CD4-positive, alpha-beta T cell treated with Interferon gamma for 1 hour (primary cell): ENCODE measurements around the gene XPOT.
"Not testable (repeated sequence)": the region's sequence is repeated elsewhere in the genome, so short reads cannot be mapped to it uniquely, and the experiment has no call there.

Source experiments
- DNase-seq: peaks from one replicate; pipeline ENCODE4 v3.0.0-alpha.2; 2020

XPOT gene

GRCh38 chr12:64403707-64404469 lies at the start of gene XPOT:
Gene XPOT, plus strand, starts transcription at chr12:64404392. Its CDS starts 5,644 bp downstream, at chr12:64410036.
- DNase-seq: peak; percentile 95

GRCh38 chr12:64356209-64356608 lies 48.0 kb upstream of the XPOT start:
- not testable (repeated sequence) for DNase-seq

GRCh38 chr12:64361173-64361572 lies 43.0 kb upstream of the XPOT start:
- DNase-seq: not testable (repeated sequence)

GRCh38 chr12:64362721-64363305 lies 41.4 kb upstream of the XPOT start:
- no peak for DNase-seq

GRCh38 chr12:64383675-64384074 lies 20.5 kb upstream of the XPOT start:
- no peak for DNase-seq

GRCh38 chr12:64385019-64385418 lies 19.2 kb upstream of the XPOT start:
- no peak for DNase-seq

GRCh38 chr12:64385468-64385867 lies 18.7 kb upstream of the XPOT start:
- DNase-seq: no peak

GRCh38 chr12:64387197-64387816 lies 16.9 kb upstream of the XPOT start:
- no peak for DNase-seq

- DNase-seq: no peak
These were observed 15.0 kb upstream of the XPOT start for GRCh38 chr12:64389154-64389553.

- no peak for DNase-seq
These were observed 13.8 kb upstream of the XPOT start, which contains the start of gene C12orf56 for GRCh38 chr12:64390275-64390851. Gene C12orf56, minus strand, starts transcription at chr12:64390758. Its CDS starts 193 bp downstream, at chr12:64390565.

- DNase-seq: no peak
These were observed 12.0 kb upstream of the XPOT start for GRCh38 chr12:64392221-64392620.

- no peak for DNase-seq
These were observed 8.5 kb upstream of the XPOT start for GRCh38 chr12:64395739-64396138.

- peak; percentile 11 for DNase-seq
These were observed 4.2 kb upstream of the XPOT start for GRCh38 chr12:64400041-64400440.

- DNase-seq: no peak
These were observed 2.0 kb upstream of the XPOT start for GRCh38 chr12:64402181-64402580.

GRCh38 chr12:64404470-64405256 lies 471 bp downstream of the XPOT start:
- peak; percentile 10 for DNase-seq

GRCh38 chr12:64407342-64408223 lies 3.4 kb downstream of the XPOT start:
- no peak for DNase-seq

- no peak for DNase-seq
These were observed 7.2 kb downstream of the XPOT start for GRCh38 chr12:64411427-64411826.

- DNase-seq: no peak
These were observed 8.3 kb downstream of the XPOT start for GRCh38 chr12:64412459-64412858.

GRCh38 chr12:64413884-64414283 lies 9.7 kb downstream of the XPOT start:
- no peak for DNase-seq

- DNase-seq: no peak
These were observed 14.0 kb downstream of the XPOT start for GRCh38 chr12:64418209-64418608.

- DNase-seq: no peak
These were observed 15.5 kb downstream of the XPOT start for GRCh38 chr12:64419696-64420095.

GRCh38 chr12:64427988-64428387 lies 23.8 kb downstream of the XPOT start:
- no peak for DNase-seq
